H9 (cell line): ENCODE measurements around the gene NPHP4. TPM values are rescaled to one million over a fixed set of nuclear protein-coding genes. Genes with fewer than 3 reads are reported as not detected.

ENCODE experiments used
- DNase-seq: peaks from one replicate; pipeline ENCODE4 v3.0.0-alpha.2; 2017
- H2AFZ ChIP-seq: one replicate; pipeline ENCODE4 v1.6.1; 2013; ENCODE audit warnings: mild to moderate bottlenecking, low read length, control low read depth, moderate library complexity
- H2AK5ac ChIP-seq: 2 replicates; pipeline ENCODE4 v1.6.1; 2013; ENCODE audit warnings: low read length, control low read depth, mixed read lengths; ENCODE audit not compliant: insufficient read length
- H2BK120ac ChIP-seq: one replicate; pipeline ENCODE4 v1.6.1; 2013; ENCODE audit warnings: low read depth, mild to moderate bottlenecking, low read length, control low read depth, inconsistent platforms; ENCODE audit not compliant: poor library complexity, severe bottlenecking
- H2BK12ac ChIP-seq: 2 replicates; pipeline ENCODE4 v1.6.1; 2013; ENCODE audit warnings: low read length, control low read depth, mixed read lengths, low read depth; ENCODE audit not compliant: insufficient read length
- H2BK15ac ChIP-seq: 2 replicates; pipeline ENCODE4 v1.6.1; 2013; ENCODE audit warnings: low read depth, low read length, control low read depth
- H2BK20ac ChIP-seq: one replicate; pipeline ENCODE4 v1.6.1; 2013; ENCODE audit warnings: low read depth, mild to moderate bottlenecking, low read length, control low read depth, inconsistent platforms; ENCODE audit not compliant: poor library complexity, severe bottlenecking
- H2BK5ac ChIP-seq: 2 replicates; pipeline ENCODE4 v1.6.1; 2013; ENCODE audit warnings: low read length, control low read depth, mixed read lengths; ENCODE audit not compliant: insufficient read length
- H3K14ac ChIP-seq: 2 replicates; pipeline ENCODE4 v1.6.1; 2013; ENCODE audit warnings: low read length, control low read depth; ENCODE audit not compliant: insufficient read depth
- H3K18ac ChIP-seq: 2 replicates; pipeline ENCODE4 v1.6.1; 2013; ENCODE audit warnings: low read depth, mild to moderate bottlenecking, mixed read lengths, low read length, control low read depth; ENCODE audit not compliant: insufficient read length
- H3K23ac ChIP-seq: 2 replicates; pipeline ENCODE4 v1.6.1; 2013; ENCODE audit warnings: low read length, control low read depth, mixed read lengths, low read depth; ENCODE audit not compliant: insufficient read length
- H3K23me2 ChIP-seq: 2 replicates; pipeline ENCODE4 v1.6.1; 2013; ENCODE audit warnings: low read depth, mild to moderate bottlenecking, mixed read lengths, low read length, control low read depth; ENCODE audit not compliant: insufficient read length, poor library complexity, severe bottlenecking
- H3K27ac ChIP-seq: 2 replicates; pipeline ENCODE4 v1.5.1; 2013; ENCODE audit warnings: low read length, control low read depth, mixed read lengths, low read depth; ENCODE audit not compliant: insufficient read length
- H3K27me3 ChIP-seq: 2 replicates; pipeline ENCODE4 v1.6.1; 2013; ENCODE audit warnings: low read length, control low read depth, inconsistent platforms; ENCODE audit not compliant: insufficient read depth
- H3K4ac ChIP-seq: 2 replicates; pipeline ENCODE4 v1.6.1; 2013; ENCODE audit warnings: low read depth, mild to moderate bottlenecking, control low read depth, inconsistent platforms, low read length, moderate library complexity
- H3K4me1 ChIP-seq: 2 replicates; pipeline ENCODE4 v1.6.1; 2013; ENCODE audit warnings: low read length, control low read depth, inconsistent platforms; ENCODE audit not compliant: insufficient read depth
- H3K4me2 ChIP-seq: 2 replicates; pipeline ENCODE4 v1.6.1; 2013; ENCODE audit warnings: low read length, control low read depth, mixed read lengths; ENCODE audit not compliant: insufficient read length, insufficient read depth
- H3K56ac ChIP-seq: 2 replicates; pipeline ENCODE4 v1.6.1; 2013; ENCODE audit warnings: low read depth, mild to moderate bottlenecking, mixed read lengths, low read length, control low read depth; ENCODE audit not compliant: insufficient read length
- H3K79me1 ChIP-seq: 2 replicates; pipeline ENCODE4 v1.6.1; 2013; ENCODE audit warnings: low read depth, mild to moderate bottlenecking, moderate library complexity, low read length, control low read depth, inconsistent platforms; ENCODE audit not compliant: insufficient read depth, poor library complexity, severe bottlenecking
- H3K79me2 ChIP-seq: 2 replicates; pipeline ENCODE4 v1.6.1; 2013; ENCODE audit warnings: low read length, control low read depth, inconsistent platforms; ENCODE audit not compliant: insufficient read depth
- H3K9ac ChIP-seq: 2 replicates; pipeline ENCODE4 v1.6.1; 2013; ENCODE audit warnings: low read length, control low read depth, mixed read lengths; ENCODE audit not compliant: insufficient read length; ENCODE audit errors: extremely low read depth
- H3K9me3 ChIP-seq: one replicate; pipeline ENCODE4 v1.6.1; 2013; ENCODE audit warnings: low read depth, low read length, inconsistent platforms; ENCODE audit not compliant: control insufficient read depth
- H3T11ph ChIP-seq: one replicate; pipeline ENCODE4 v1.6.1; 2013; ENCODE audit warnings: mild to moderate bottlenecking, low read length, control low read depth, inconsistent platforms
- H4K20me1 ChIP-seq: one replicate; pipeline ENCODE4 v1.6.1; 2013; ENCODE audit not compliant: control insufficient read depth, insufficient read length, insufficient read depth
- H4K5ac ChIP-seq: 2 replicates; pipeline ENCODE4 v1.6.1; 2013; ENCODE audit warnings: low read depth, mild to moderate bottlenecking, mixed read lengths, low read length, control low read depth; ENCODE audit not compliant: insufficient read length
- H4K8ac ChIP-seq: replicated peaks from 2 replicates; pipeline ENCODE4 v1.6.1; 2013; ENCODE audit warnings: low read length, control low read depth, mixed read lengths, low read depth; ENCODE audit not compliant: insufficient read length
- H4K91ac ChIP-seq: 2 replicates; pipeline ENCODE4 v1.6.1; 2013; ENCODE audit warnings: low read depth, mild to moderate bottlenecking, moderate library complexity, mixed read lengths, low read length, control low read depth; ENCODE audit not compliant: insufficient read length
- H3K27ac Mint-ChIP-seq, 3 experiments: 2 replicates in 2 of 3; 3 replicates in 1 of 3; pipeline ENCODE4 v1.8.0; 2020 to 2021; ENCODE audit warnings: mixed read lengths in 3 of 3, mild to moderate bottlenecking in 1 of 3, moderate library complexity in 1 of 3
- H3K27me3 Mint-ChIP-seq: 2 replicates; pipeline ENCODE4 v1.8.0; 2021; ENCODE audit warnings: low read depth, mild to moderate bottlenecking, moderate library complexity, mixed read lengths
- H3K36me3 Mint-ChIP-seq, 3 experiments: 2 replicates in 2 of 3; 3 replicates in 1 of 3; pipeline ENCODE4 v1.8.0; 2020 to 2021; ENCODE audit warnings: low read depth in 3 of 3, mixed read lengths in 3 of 3; ENCODE audit not compliant: insufficient read depth in 1 of 3
- H3K4me1 Mint-ChIP-seq, 2 experiments: 2 replicates each; pipeline ENCODE4 v1.8.0; 2020; ENCODE audit warnings: mixed read lengths in 2 of 2
- H3K4me3 Mint-ChIP-seq, 2 experiments: 2 replicates in 1 of 2; 3 replicates in 1 of 2; pipeline ENCODE4 v1.8.0; 2020 to 2021; ENCODE audit warnings: mild to moderate bottlenecking in 2 of 2, mixed read lengths in 2 of 2, moderate library complexity in 1 of 2
- H3K9me3 Mint-ChIP-seq, 2 experiments: 2 replicates in 1 of 2; 3 replicates in 1 of 2; pipeline ENCODE4 v1.8.0; 2020; ENCODE audit warnings: mild to moderate bottlenecking in 2 of 2, mixed read lengths in 2 of 2, moderate library complexity in 1 of 2
- CTCF ChIP-seq: fragments of 200-600 bp; sonication (generic); conservative IDR thresholded peaks from 3 replicates; pipeline ENCODE4 v1.8.0; 2021; ENCODE audit warnings: antibody characterized with exemption, mild to moderate bottlenecking
- WGBS: extraction: QIAGEN DNeasy Blood & Tissue Kit; methylation state at CpG from one replicate; pipeline ENCODE4 v1.1.7; 2013; ENCODE audit warnings: missing lambda C conversion rate, low lambda C conversion rate, mixed read lengths; ENCODE audit not compliant: insufficient read length; ENCODE audit errors: extremely low coverage; 5-methylcytosine and 5-hydroxymethylcytosine counted together
- total RNA-seq: library from RNA; stranded (reverse); gene quantifications from 2 replicates; pipeline ENCODE4 v1.2.1, GENCODE V29; 2021

Gene NPHP4
- total RNA-seq, 1 experiment from 2014 or later, result 17.6 TPM

- H2AFZ ChIP-seq, result no peak overlapping the region
- no peaks in the 10 kb centered on the region; the same call in 1 of the 2 replicates for H3K4me1 ChIP-seq
- H2BK12ac ChIP-seq, result no peak overlapping the region
- no peak overlapping the region for H3K23ac ChIP-seq
- H3K79me2 ChIP-seq, result 0 out of 2 replicates have a peak, but pooled peaks cover 1% of the 10 kb centered on the region
- no peak overlapping the region for H2BK15ac ChIP-seq
- no peak overlapping the region for H2BK120ac ChIP-seq
- no peak overlapping the region for H3K4me2 ChIP-seq
- H3K27ac ChIP-seq, result no peak overlapping the region
- no peak for DNase-seq
- no peak overlapping the region for H2AK5ac ChIP-seq
- H3K4me1 Mint-ChIP-seq, result peaks cover 14 to 18% of the 10 kb centered on the region in 2 experiments
- WGBS, result no CpG with 5 or more reads among the region's 4 CpGs
- peaks cover 6 to 11% of the 10 kb centered on the region in 2 experiments for H3K9me3 Mint-ChIP-seq
- no peak overlapping the region for H4K5ac ChIP-seq
- no peak overlapping the region for H3K14ac ChIP-seq
- H3K27me3 Mint-ChIP-seq, result peaks cover 3% of the 10 kb centered on the region
- H3T11ph ChIP-seq, result no peak overlapping the region
- peaks cover 4 to 16% (median 13%) of the 10 kb centered on the region in 3 experiments for H3K36me3 Mint-ChIP-seq
- H3K56ac ChIP-seq, result no peak overlapping the region
- H3K18ac ChIP-seq, result no peak overlapping the region
- H4K8ac ChIP-seq, result no peak overlapping the region
- no peaks in the 10 kb centered on the region for H3K79me1 ChIP-seq
- TF ChIP-seq CTCF, result no peak
- no peak overlapping the region for H4K91ac ChIP-seq
- no peaks in the 10 kb centered on the region for H3K27me3 ChIP-seq
- no peak overlapping the region for H3K27ac Mint-ChIP-seq
- no peak overlapping the region for H2BK5ac ChIP-seq
- H3K4ac ChIP-seq, result no peak overlapping the region
- no peak overlapping the region for H3K9ac ChIP-seq
- no peak overlapping the region for H3K4me3 Mint-ChIP-seq
- H3K23me2 ChIP-seq, result no peaks in the 10 kb centered on the region
- H3K9me3 ChIP-seq, result no peaks in the 10 kb centered on the region
- H4K20me1 ChIP-seq, result no peaks in the 10 kb centered on the region
- H2BK20ac ChIP-seq, result no peak overlapping the region
Observed at GRCh38 chr1:5982276-5982675, 9.9 kb downstream of the NPHP4 start.
